GM06990 (cell line): ENCODE results near the gene USP24.

ENCODE experiments used
- DNase-seq: peaks from one replicate; pipeline ENCODE4 v3.0.0-alpha.2; 2011; ENCODE audit not compliant: insufficient read length; ENCODE audit errors: extremely low read depth
- H3K27me3 ChIP-seq: replicated peaks from 2 replicates; pipeline ENCODE4 v1.6.0; 2011; ENCODE audit warnings: low read length; ENCODE audit not compliant: control insufficient read depth, insufficient read depth
- H3K36me3 ChIP-seq: 2 replicates; pipeline ENCODE4 v1.5.1; 2011; ENCODE audit warnings: low read length; ENCODE audit not compliant: control insufficient read depth, insufficient read depth
- H3K4me3 ChIP-seq: replicated peaks from 2 replicates; pipeline ENCODE4 v1.5.1; 2011; ENCODE audit warnings: low read depth, mild to moderate bottlenecking, control low read depth, low read length
- TF ChIP-seq, protein P1 (sequence below): IDR thresholded peaks from 2 replicates; pipeline ENCODE4 v1.5.1; 2011; ENCODE audit warnings: low read length, control low read depth, mild to moderate bottlenecking, inconsistent platforms; ENCODE audit not compliant: insufficient read depth, poor library complexity, severe bottlenecking

USP24 gene

DNA sequence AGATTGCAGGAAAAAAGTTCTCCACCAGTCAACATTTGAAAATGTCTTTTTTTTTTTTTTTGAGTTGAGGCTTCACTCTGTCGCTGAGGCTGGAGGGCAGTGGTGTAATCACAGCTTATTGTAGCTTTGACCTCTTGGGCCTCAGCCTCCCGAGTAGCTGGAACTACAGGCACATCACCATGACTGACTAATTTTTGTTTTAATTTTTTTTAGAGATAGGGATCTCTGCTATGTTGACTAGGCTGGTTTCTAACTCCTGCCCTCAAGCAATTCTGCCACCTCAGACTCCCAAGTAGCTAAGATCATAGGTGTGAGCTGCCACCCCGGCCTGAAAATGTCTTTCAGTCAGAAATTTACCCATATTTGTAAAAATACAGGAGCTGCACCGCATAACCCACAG is 30.6 kb upstream of the USP24 start:
- no peaks in the 10 kb centered on the region for H3K36me3 ChIP-seq
- H3K4me3 ChIP-seq: no peak overlapping the region
- DNase-seq: no peak
- H3K27me3 ChIP-seq: no peaks in the 10 kb centered on the region
- TF ChIP-seq, protein P1, sequence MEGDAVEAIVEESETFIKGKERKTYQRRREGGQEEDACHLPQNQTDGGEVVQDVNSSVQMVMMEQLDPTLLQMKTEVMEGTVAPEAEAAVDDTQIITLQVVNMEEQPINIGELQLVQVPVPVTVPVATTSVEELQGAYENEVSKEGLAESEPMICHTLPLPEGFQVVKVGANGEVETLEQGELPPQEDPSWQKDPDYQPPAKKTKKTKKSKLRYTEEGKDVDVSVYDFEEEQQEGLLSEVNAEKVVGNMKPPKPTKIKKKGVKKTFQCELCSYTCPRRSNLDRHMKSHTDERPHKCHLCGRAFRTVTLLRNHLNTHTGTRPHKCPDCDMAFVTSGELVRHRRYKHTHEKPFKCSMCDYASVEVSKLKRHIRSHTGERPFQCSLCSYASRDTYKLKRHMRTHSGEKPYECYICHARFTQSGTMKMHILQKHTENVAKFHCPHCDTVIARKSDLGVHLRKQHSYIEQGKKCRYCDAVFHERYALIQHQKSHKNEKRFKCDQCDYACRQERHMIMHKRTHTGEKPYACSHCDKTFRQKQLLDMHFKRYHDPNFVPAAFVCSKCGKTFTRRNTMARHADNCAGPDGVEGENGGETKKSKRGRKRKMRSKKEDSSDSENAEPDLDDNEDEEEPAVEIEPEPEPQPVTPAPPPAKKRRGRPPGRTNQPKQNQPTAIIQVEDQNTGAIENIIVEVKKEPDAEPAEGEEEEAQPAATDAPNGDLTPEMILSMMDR: no peak

DNA sequence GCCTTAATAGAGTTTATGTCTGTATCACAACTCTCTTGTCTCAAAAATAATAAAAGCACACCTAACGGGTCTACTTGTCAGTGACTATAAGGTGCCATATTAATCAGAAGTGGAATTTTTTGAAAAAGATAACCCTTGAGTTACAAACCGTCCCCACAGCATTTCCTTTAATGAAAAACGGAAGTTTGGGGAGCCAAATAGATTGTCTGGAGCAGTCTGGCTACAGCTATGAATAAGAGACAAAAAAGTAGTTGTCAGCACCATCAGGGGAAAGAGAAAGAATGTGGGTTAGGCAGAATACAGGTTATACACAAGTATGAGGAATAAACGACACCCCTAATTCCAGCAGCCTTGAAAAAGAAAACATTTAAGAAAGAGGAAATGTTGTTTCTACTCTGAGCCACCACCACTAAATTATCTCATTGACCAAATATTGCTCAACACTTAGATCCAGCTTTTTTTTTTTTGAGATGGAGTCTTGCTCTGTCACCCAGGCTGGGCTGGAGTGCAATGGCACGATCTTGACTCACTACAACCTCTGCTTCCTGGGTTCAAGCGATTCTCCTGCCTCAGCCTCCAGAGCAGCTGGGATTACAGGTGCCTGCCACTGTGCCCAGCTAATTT is 29.4 kb upstream of the USP24 start:
- H3K27me3 ChIP-seq: no peaks in the 10 kb centered on the region
- H3K36me3 ChIP-seq: no peaks in the 10 kb centered on the region
- no peak overlapping the region for H3K4me3 ChIP-seq
- no peak for DNase-seq
- TF ChIP-seq, protein P1: no peak

DNA sequence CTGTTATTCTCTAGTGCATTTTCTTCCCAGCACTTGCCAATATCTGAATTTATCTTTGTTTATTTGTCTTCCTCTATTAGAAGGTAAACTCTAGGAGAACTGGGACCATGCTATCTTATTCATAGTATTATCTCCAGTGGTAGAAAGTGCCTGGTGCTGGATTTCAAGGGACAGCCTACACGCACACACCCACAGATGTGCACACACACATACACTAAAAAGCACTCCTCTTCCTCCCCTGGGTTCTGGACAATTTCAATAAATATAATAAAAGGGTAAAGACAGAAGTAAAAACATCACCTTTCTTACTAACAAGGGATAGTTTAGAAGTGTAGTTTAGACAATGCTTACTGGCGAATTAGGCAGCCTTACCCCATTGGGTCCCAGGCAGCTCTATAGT is 28.5 kb upstream of the USP24 start:
- DNase-seq: no peak
- Histone ChIP-seq H3K36me3 (no peaks in the 10 kb centered on the region), H3K4me3 (no peak overlapping the region), H3K27me3 (no peaks in the 10 kb centered on the region)
- TF ChIP-seq, protein P1: no peak

DNA sequence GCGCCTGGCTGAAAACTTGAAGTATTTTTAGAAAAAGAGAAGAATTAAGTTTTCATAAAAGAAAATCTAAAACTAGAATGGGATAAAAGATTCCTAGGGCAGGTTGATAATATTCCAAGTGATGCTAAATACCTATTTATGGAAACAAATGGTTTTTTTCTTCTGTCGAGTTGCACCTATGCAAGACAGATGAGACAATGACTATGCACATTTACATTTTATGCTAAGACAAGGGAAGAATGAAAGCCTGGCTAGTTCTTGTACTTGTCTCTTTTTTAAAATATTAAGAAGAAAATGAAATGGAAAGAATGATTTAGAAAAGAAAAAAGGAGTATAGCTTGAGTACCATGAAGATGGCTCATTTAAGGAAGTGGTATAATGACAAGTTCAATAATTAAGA is 24.4 kb upstream of the USP24 start:
- H3K4me3 ChIP-seq: no peak overlapping the region
- no peaks in the 10 kb centered on the region for H3K36me3 ChIP-seq
- TF ChIP-seq, protein P1: no peak
- H3K27me3 ChIP-seq: no peaks in the 10 kb centered on the region
- no peak for DNase-seq

DNA sequence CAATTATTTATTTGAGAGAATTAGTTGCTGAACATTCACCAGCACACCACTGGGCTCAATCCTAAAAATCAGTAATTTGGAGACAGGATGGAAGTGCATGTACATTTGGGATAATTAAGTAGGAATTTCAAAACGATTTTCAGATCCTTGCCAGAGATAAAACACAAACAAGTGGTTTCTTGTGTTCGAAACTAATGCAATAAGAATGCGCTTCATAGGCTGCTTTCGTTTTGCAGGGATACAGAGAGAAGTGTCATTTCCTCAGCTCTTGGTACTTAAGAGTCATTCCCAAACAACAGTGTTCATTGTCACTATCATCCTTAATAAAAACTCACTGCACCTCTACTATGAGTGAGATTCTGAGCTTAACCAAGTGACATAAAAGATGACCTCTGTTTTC is 20.6 kb upstream of the USP24 start:
- H3K4me3 ChIP-seq: no peak overlapping the region
- H3K36me3 ChIP-seq: no peaks in the 10 kb centered on the region
- no peaks in the 10 kb centered on the region for H3K27me3 ChIP-seq
- no peak for DNase-seq
- TF ChIP-seq, protein P1: no peak

DNA sequence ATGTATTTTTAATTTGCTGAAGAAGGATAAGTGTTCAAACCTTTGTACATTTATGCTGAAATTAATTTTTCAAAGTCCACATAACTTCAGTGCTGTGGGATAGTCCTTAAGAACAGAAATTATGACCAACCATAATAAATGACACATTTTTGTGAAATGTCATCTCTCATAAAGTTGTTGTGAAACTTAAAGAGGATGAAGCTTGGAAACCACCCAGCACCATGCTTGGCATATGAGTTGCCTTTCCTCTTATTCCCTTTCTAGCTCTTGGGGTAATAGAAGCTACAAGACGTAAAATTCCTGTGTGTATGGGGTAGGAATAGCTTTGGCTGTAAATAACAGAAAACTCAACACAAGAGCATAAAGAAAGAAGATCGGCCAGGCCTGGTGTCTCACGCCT is 18.9 kb upstream of the USP24 start:
- H3K27me3 ChIP-seq: no peaks in the 10 kb centered on the region
- TF ChIP-seq, protein P1: no peak
- no peaks in the 10 kb centered on the region for H3K36me3 ChIP-seq
- H3K4me3 ChIP-seq: no peak overlapping the region
- no peak for DNase-seq
